Activated naive CD4-positive, alpha-beta T cell treated with anti-CD3 and anti-CD28 coated beads for 36 hours (primary cell): ENCODE measurements around the gene CORO2A. TPM values are rescaled to one million over a fixed set of nuclear protein-coding genes. Genes with fewer than 3 reads are reported as not detected.
A peak's percentile ranks its signal among the peaks of the same experiment; 100 is the strongest.
"Not testable (repeated sequence)": the region's sequence is repeated elsewhere in the genome, so short reads cannot be mapped to it uniquely, and the experiment has no call there.

Experiments
- CTCF ChIA-PET: fragments of 350-600 bp; sonication (Branson Sonifier 250); formaldehyde crosslinking; loops from one replicate; lab custom pipeline; 2021; ENCODE audit warnings: antibody characterized with exemption; lab: Charles Lee
- DNase-seq: peaks from one replicate; pipeline ENCODE4 v3.0.0-alpha.2; 2020
- H3K27ac Mint-ChIP-seq: one replicate; pipeline ENCODE4 v1.8.0; 2021; ENCODE audit warnings: mild to moderate bottlenecking, mixed read lengths
- H3K27me3 Mint-ChIP-seq: one replicate; pipeline ENCODE4 v1.8.0; 2021; ENCODE audit warnings: low read depth, mixed read lengths
- H3K36me3 Mint-ChIP-seq: one replicate; pipeline ENCODE4 v1.8.0; 2021; ENCODE audit warnings: low read depth, mixed read lengths
- H3K4me1 Mint-ChIP-seq: one replicate; pipeline ENCODE4 v1.8.0; 2021; ENCODE audit warnings: low read depth, mixed read lengths
- H3K4me3 Mint-ChIP-seq: one replicate; pipeline ENCODE4 v1.8.0; 2021; ENCODE audit warnings: mild to moderate bottlenecking, moderate library complexity, mixed read lengths
- H3K9me3 Mint-ChIP-seq: one replicate; pipeline ENCODE4 v1.8.0; 2021; ENCODE audit warnings: mixed read lengths
- intact Hi-C: fragments of 100-400 bp; cut with micrococcal nuclease; formaldehyde crosslinking; loops from one replicate; pipeline ENCODE4 v1.15.1; 2023
- total RNA-seq, 2 experiments: library from RNA; stranded (reverse); gene quantifications; one replicate each; pipeline ENCODE4 v1.2.3, GENCODE V29; 2021

CORO2A gene
- total RNA-seq, 2 experiments from 2014 or later, result 8.1 to 8.2 TPM

- intact Hi-C loops, result no loop called here
- no peak overlapping the region for H3K4me3 Mint-ChIP-seq
Measured at GRCh38 chr9:98083061-98083501, 109.4 kb downstream of the CORO2A start.

DNA sequence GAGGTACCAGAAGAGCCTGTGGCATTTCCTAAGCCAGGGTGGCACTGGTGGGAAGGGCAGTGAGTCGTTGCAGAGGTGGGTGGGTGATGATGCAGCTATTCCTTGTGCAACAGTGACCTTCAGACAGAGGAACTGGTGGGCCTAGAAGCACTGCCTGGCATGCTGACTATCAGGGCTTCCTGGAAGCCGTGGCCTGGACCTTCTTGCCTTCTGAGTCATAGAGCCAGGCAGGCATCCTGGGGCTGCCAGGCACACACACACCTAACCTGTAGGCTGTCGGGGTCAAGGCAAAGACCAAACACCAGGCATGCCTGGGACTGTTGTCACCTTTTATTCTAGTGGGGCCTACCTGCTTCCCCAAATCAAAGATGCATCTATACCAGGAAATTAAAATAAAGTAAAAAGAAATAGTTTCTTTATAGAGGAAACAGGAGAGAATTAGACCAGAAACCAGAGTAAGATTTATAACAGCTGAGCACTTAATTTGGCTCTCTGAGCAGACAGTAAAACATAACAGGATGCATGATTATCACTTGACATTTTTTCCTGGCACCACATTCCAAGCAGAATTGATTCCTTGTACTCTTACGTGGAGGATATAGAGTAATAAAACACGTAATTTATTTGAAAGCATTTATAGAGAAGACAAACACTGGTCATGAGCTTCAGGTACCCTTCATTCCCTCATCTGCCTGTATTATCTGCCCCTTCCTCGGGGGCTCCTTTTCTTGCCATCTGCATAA is 110.8 kb downstream of the CORO2A start:
- DNase-seq, result peak; percentile 78
- Mint-ChIP-seq H3K4me3 (no peak overlapping the region), H3K36me3 (peaks cover 58% of the 10 kb centered on the region), H3K9me3 (no peaks in the 10 kb centered on the region), H3K4me1 (peaks cover 41% of the 10 kb centered on the region), H3K27ac (peak overlapping the region; percentile 88), H3K27me3 (no peaks in the 10 kb centered on the region)
- CTCF ChIA-PET, result no interaction called here
- intact Hi-C loops, result loop anchor here (1.0 kb wide), 1 partner anchor 21 kb away; no protein-coding TSS in a partner anchor

More at GRCh38 chr9:98083061-98083501, 109.4 kb downstream of the CORO2A start:
- Mint-ChIP-seq H3K27me3 (no peaks in the 10 kb centered on the region), H3K36me3 (peaks cover 52% of the 10 kb centered on the region), H3K27ac (peak overlapping the region; percentile 88), H3K4me1 (peaks cover 40% of the 10 kb centered on the region), H3K9me3 (no peaks in the 10 kb centered on the region)
- DNase-seq, result no peak
- CTCF ChIA-PET, result interaction anchor here (0.6 kb wide), 1 partner anchor 691 kb away, joined by 3 read pairs; no protein-coding TSS in a partner anchor

DNA sequence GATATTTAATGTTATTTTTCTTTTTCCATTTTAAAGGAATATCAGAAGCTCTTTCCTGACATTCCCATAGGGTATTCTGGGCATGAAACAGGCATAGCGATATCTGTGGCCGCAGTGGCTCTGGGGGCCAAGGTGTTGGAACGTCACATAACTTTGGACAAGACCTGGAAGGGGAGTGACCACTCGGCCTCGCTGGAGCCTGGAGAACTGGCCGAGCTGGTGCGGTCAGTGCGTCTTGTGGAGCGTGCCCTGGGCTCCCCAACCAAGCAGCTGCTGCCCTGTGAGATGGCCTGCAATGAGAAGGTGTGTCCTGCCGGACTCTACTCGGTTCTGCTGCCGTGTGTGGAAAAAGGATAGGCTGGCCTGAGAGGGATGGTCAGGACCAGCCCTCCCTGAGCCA is 111.7 kb downstream of the CORO2A start:
- Mint-ChIP-seq H3K4me3 (no peak overlapping the region), H3K9me3 (no peaks in the 10 kb centered on the region), H3K27me3 (no peaks in the 10 kb centered on the region), H3K27ac (peak overlapping the region; percentile 88), H3K4me1 (peaks cover 41% of the 10 kb centered on the region), H3K36me3 (peaks cover 54% of the 10 kb centered on the region)
- DNase-seq, result no peak
- intact Hi-C loops, result loop anchor here (1.0 kb wide), 1 partner anchor 22 kb away; no protein-coding TSS in a partner anchor
- CTCF ChIA-PET, result no interaction called here

DNA sequence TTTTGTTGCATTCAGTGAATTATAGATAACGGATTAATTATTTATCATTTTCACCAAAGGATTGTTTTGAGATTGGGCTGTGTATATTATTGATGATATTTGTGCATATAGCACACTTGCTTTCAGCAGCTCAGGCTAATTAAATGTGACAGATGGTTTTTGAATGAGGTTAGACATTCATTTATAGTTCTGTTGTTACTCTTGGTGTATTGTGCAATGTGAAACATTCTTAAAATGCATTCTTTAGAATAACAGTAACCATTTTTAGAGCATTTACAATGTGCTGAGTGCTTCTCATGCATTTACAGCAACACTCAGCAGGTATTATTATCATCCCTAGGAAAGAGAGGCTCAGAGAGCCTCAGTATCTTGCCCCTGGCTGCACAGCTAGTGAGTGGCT is 112.1 kb downstream of the CORO2A start:
- peaks cover 51% of the 10 kb centered on the region for H3K36me3 Mint-ChIP-seq
- DNase-seq, result no peak
- intact Hi-C loops, result no loop called here
- H3K4me3 Mint-ChIP-seq, result no peak overlapping the region
- CTCF ChIA-PET, result no interaction called here
- peaks cover 44% of the 10 kb centered on the region for H3K4me1 Mint-ChIP-seq
- no peaks in the 10 kb centered on the region for H3K9me3 Mint-ChIP-seq
- no peaks in the 10 kb centered on the region for H3K27me3 Mint-ChIP-seq
- H3K27ac Mint-ChIP-seq, result peak overlapping the region; percentile 88

GRCh38 chr9:98078895-98079294 is 113.5 kb downstream of the CORO2A start:
- CTCF ChIA-PET, result no interaction called here
- peaks cover 57% of the 10 kb centered on the region for H3K4me1 Mint-ChIP-seq
- DNase-seq, result no peak
- peaks cover 47% of the 10 kb centered on the region for H3K36me3 Mint-ChIP-seq
- intact Hi-C loops, result loop anchor here (10.0 kb wide), 1 partner anchor 716 kb away; the partner anchor contains the start of gene ANKS6
- H3K27ac Mint-ChIP-seq, result peak overlapping the region; percentile 51
- no peak overlapping the region for H3K4me3 Mint-ChIP-seq
- no peaks in the 10 kb centered on the region for H3K27me3 Mint-ChIP-seq
- no peaks in the 10 kb centered on the region for H3K9me3 Mint-ChIP-seq

- H3K9me3 Mint-ChIP-seq, H3K27me3 Mint-ChIP-seq, H3K4me3 Mint-ChIP-seq, DNase-seq: not testable (repeated sequence)
- Mint-ChIP-seq H3K27ac (peak overlapping the region; percentile 94), H3K36me3 (peaks cover 26% of the 10 kb centered on the region), H3K4me1 (peaks cover 41% of the 10 kb centered on the region)
- intact Hi-C loops, result loop anchor here (10.0 kb wide), 1 partner anchor 718 kb away; the partner anchor contains the start of gene ANKS6
- CTCF ChIA-PET, result interaction anchor here (0.6 to 1.1 kb wide), 3 partner anchors 19 to 61 kb away, joined by 3 read pairs; no protein-coding TSS in a partner anchor
Measured at GRCh38 chr9:98076514-98076890, 115.9 kb downstream of the CORO2A start.

DNA sequence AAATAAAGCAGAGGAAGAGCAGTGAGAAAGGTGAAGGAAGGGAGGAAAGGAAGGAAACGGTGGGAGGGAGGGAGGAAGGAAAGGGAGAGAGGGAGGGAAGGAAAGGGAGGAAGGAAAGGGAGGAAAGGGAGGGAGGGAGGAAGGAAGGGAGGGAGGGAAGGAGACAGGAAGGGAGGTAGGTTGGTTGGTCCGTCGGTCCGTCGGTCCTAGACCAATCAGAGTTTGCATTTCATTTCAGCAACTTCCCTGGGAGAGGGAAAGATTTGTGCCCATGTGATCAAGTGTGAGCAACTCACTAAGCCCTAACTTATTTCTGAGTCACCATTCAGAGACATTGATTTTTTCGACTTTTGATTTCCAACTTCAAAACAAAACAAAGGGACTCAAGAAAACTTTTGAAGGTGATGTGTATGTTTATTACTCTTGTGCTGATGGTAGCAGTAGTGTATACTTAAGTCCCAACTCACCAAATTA is 117.1 kb downstream of the CORO2A start:
- peaks cover 24% of the 10 kb centered on the region for H3K36me3 Mint-ChIP-seq
- CTCF ChIA-PET, result interaction anchor here (0.6 to 2.6 kb wide), 11 partner anchors 17 to 610 kb away, joined by 3 to 13 read pairs (median 4); partner anchors contain the start of gene TBC1D2
- peak; percentile 73 for DNase-seq
- no peaks in the 10 kb centered on the region for H3K27me3 Mint-ChIP-seq
- intact Hi-C loops, result loop anchor here (1.0 to 10.0 kb wide), 9 partner anchors 19 to 719 kb away; partner anchors contain the start of genes ANKS6, NANS, TBC1D2 and TRMO
- H3K4me1 Mint-ChIP-seq, result peaks cover 34% of the 10 kb centered on the region
- H3K4me3 Mint-ChIP-seq, result peak overlapping the region; percentile 51
- no peaks in the 10 kb centered on the region for H3K9me3 Mint-ChIP-seq
- peak overlapping the region; percentile 94 for H3K27ac Mint-ChIP-seq

GRCh38 chr9:98074115-98074990 is 118.1 kb downstream of the CORO2A start:
- DNase-seq, result peak; percentile 81
- Mint-ChIP-seq H3K9me3 (no peaks in the 10 kb centered on the region), H3K4me1 (peaks cover 34% of the 10 kb centered on the region), H3K27ac (peak overlapping the region; percentile 94), H3K27me3 (no peaks in the 10 kb centered on the region), H3K4me3 (peak overlapping the region; percentile 51), H3K36me3 (peaks cover 20% of the 10 kb centered on the region)
- intact Hi-C loops, result loop anchor here (1.0 to 10.0 kb wide), 2 partner anchors 189 to 720 kb away; partner anchors contain the start of gene ANKS6
- CTCF ChIA-PET, result interaction anchor here (0.5 to 2.6 kb wide), 32 partner anchors 12 to 189 kb away, joined by 3 to 15 read pairs (median 4); partner anchors contain the start of genes CORO2A, NANS, TBC1D2 and TRIM14

DNA sequence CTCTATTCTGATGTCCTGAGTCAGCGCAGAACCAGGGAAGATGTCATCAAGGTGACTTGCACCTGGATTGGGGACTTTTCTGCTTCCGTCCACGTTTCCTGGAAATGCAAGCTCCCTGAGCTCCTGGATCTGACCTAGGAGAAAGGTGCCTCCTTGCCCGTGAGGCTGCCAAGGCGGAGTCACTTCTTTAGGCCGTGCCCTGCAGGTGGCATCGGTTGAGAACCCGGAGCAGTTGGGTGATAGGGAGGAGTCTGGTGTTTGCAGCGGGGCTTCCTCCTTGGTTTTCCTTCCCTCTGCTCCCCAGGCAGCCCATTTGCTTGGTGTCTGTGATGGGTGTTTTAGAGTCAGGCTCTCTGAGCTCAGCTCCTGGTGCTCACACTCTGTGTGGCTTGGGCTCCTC is 120.7 kb downstream of the CORO2A start:
- CTCF ChIA-PET, result interaction anchor here (0.5 to 1.8 kb wide), 6 partner anchors 47 to 191 kb away, joined by 3 to 6 read pairs (median 4); no protein-coding TSS in a partner anchor
- DNase-seq, result no peak
- intact Hi-C loops, result loop anchor here (10.0 kb wide), 1 partner anchor 723 kb away; the partner anchor contains the start of gene ANKS6
- peaks cover 11% of the 10 kb centered on the region for H3K36me3 Mint-ChIP-seq
- H3K4me3 Mint-ChIP-seq, result no peak overlapping the region
- H3K9me3 Mint-ChIP-seq, result no peaks in the 10 kb centered on the region
- H3K4me1 Mint-ChIP-seq, result peaks cover 34% of the 10 kb centered on the region
- no peak overlapping the region for H3K27ac Mint-ChIP-seq
- H3K27me3 Mint-ChIP-seq, result no peaks in the 10 kb centered on the region
